ENCODE results near the gene SYT11. TPM values are rescaled to one million over a fixed set of nuclear protein-coding genes. Genes with fewer than 3 reads are reported as not detected.
"Not testable (repeated sequence)": the region's sequence is repeated elsewhere in the genome, so short reads cannot be mapped to it uniquely, and the experiment has no call there.

SYT11 gene
- total RNA-seq, 1 donor from 2014 or later, result 18.5 TPM

DNA sequence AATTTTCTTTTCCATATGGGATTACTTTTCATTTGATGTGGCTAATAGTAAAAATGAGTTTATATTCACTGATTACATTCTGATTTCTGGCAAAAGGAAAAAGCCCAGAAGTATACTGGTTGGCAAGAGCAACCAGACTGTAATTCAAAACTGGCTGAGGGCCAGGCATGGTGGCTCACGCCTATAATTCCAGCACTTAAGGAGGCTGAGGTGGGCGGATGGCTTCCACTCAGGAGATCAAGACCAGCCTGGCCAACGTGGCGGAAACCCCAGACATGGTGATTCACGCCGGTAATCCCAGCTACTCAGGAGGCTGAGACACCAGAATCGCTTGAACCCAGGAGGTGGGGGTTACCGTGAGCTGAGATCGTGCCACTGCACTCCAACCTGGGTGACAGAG is 14.5 kb downstream of the SYT11 start:
- H3K4me1 Mint-ChIP-seq, result no peaks in the 10 kb centered on the region
- intact Hi-C loops (cut with micrococcal nuclease), result no loop called here
- H3K36me3 Mint-ChIP-seq (ENCODE audit: low read depth), result peaks cover 10% of the 10 kb centered on the region
- H3K27me3 Mint-ChIP-seq, result no peaks in the 10 kb centered on the region
- no peak overlapping the region for H3K4me3 Mint-ChIP-seq
- no peak for DNase-seq
- H3K9me3 Mint-ChIP-seq, result no peaks in the 10 kb centered on the region
- no peak overlapping the region for H3K27ac Mint-ChIP-seq

DNA sequence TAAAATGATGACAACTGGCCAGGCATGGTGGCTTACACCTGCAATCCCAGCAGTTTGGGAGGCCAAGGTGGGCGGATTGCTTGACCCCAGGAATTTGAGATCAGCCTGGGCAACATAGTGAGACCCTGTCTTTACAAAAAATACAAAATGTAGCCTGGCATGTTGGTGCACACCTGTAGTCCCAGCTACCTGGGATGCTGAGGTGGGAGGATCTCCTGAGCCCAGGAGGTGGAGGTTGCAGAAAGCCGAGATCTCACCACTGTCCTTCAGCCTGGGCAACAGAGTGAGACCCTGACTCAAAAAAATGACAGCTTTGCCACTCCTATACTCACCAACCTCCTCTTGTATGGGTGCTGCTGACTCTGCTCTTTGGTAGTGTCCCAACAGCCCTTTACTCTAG is 18.6 kb downstream of the SYT11 start:
- no peak for DNase-seq
- intact Hi-C loops (cut with micrococcal nuclease), result no loop called here
- H3K27me3 Mint-ChIP-seq, result no peaks in the 10 kb centered on the region
- peaks cover 10% of the 10 kb centered on the region for H3K36me3 Mint-ChIP-seq (ENCODE audit: low read depth)
- H3K27ac Mint-ChIP-seq, result no peak overlapping the region
- H3K4me3 Mint-ChIP-seq, result no peak overlapping the region
- H3K4me1 Mint-ChIP-seq, result no peaks in the 10 kb centered on the region
- H3K9me3 Mint-ChIP-seq, result no peaks in the 10 kb centered on the region

DNA sequence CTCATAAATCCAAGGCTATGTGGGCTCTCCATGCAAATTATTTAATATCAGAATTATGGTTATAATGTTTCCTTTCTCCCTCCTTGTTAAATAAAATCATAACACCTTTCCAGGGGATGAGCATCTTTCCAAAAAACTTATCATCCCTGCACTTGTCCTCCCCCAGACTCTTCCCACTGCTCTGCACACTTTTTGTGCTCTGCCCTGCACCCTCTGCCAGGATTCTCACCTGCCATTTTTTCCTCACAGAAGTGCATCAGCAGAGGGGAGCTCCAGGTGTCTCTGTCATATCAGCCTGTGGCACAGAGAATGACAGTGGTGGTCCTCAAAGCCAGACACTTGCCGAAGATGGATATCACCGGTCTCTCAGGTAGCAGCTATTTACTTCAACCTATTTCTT is 20.9 kb downstream of the SYT11 start:
- no peak overlapping the region for H3K27ac Mint-ChIP-seq

DNA sequence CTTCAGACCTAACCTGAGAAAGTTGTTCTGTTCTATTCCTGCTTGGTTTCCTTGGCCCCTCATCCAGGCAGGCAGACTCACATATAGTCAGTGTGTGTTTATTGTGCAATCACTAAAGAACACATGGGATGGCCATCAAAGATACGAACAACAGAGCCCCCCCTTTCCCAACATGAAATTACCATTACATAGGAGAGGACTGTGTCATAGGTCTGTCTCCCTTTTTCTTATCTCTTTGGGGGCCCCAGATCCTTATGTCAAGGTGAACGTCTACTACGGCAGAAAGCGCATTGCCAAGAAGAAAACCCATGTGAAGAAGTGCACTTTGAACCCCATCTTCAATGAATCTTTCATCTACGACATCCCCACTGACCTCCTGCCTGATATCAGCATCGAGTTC is 21.6 kb downstream of the SYT11 start:
- Mint-ChIP-seq H3K9me3 (no peaks in the 10 kb centered on the region), H3K36me3 (ENCODE audit: low read depth) (peaks cover 14% of the 10 kb centered on the region), H3K27ac (no peak overlapping the region), H3K27me3 (no peaks in the 10 kb centered on the region), H3K4me3 (no peak overlapping the region), H3K4me1 (peaks cover 1% of the 10 kb centered on the region)
- no peak for DNase-seq
- intact Hi-C loops (cut with micrococcal nuclease), result no loop called here

More for the DNA sequence above, 20.9 kb downstream of the SYT11 start:
- Mint-ChIP-seq H3K9me3 (no peaks in the 10 kb centered on the region), H3K4me1 (peaks cover 1% of the 10 kb centered on the region), H3K36me3 (ENCODE audit: low read depth) (peaks cover 12% of the 10 kb centered on the region), H3K27me3 (no peaks in the 10 kb centered on the region), H3K4me3 (no peak overlapping the region)
- DNase-seq, result no peak
- intact Hi-C loops (cut with micrococcal nuclease), result no loop called here

DNA sequence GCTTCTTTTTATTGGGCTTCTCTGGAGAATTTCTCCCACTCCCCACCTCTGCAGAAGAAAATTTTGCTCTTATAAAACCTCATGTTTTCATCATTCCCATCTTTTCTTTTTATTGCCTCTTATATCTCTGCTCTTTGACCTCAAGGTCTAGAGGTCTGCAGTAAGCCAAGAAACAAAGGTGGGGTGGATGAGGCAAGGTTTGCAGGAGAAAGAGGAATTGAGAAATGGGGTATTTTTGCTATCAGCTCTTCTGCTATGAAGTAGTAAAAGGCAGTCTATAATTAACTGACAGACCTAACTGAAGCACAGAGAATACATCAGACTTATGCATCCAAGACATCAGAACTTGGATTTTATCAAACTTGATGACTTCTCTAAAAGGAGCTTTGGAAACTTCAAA is 22.9 kb downstream of the SYT11 start:
- peaks cover 11% of the 10 kb centered on the region for H3K36me3 Mint-ChIP-seq (ENCODE audit: low read depth)
- no peaks in the 10 kb centered on the region for H3K9me3 Mint-ChIP-seq
- no peaks in the 10 kb centered on the region for H3K27me3 Mint-ChIP-seq
- no peak for DNase-seq
- peaks cover 1% of the 10 kb centered on the region for H3K4me1 Mint-ChIP-seq
- no peak overlapping the region for H3K4me3 Mint-ChIP-seq
- no peak overlapping the region for H3K27ac Mint-ChIP-seq
- intact Hi-C loops (cut with micrococcal nuclease), result no loop called here

DNA sequence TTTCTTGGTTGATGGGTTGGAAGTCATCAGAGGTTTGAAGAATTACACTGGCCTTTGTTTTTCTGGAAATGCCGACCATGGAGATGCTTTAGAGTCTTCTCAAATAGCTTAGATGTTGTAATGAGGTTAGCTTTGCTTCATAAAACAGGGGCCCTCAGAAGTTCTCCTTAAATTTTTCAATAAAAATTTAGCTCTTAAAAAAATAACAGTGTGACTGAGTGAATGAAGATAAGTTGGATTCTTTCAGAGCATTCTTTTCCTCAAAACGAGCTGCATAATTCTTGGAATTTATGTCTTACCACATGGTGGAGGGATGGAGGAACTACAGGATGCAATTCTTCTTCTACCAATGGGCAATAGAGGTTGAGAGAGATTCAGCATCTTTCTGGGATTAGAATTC is 23.4 kb downstream of the SYT11 start:
- Mint-ChIP-seq H3K36me3 (ENCODE audit: low read depth) (peaks cover 11% of the 10 kb centered on the region), H3K4me3 (no peak overlapping the region), H3K27ac (no peak overlapping the region), H3K4me1 (peaks cover 1% of the 10 kb centered on the region), H3K9me3 (no peaks in the 10 kb centered on the region), H3K27me3 (no peaks in the 10 kb centered on the region)
- intact Hi-C loops (cut with micrococcal nuclease), result no loop called here
- no peak for DNase-seq

DNA sequence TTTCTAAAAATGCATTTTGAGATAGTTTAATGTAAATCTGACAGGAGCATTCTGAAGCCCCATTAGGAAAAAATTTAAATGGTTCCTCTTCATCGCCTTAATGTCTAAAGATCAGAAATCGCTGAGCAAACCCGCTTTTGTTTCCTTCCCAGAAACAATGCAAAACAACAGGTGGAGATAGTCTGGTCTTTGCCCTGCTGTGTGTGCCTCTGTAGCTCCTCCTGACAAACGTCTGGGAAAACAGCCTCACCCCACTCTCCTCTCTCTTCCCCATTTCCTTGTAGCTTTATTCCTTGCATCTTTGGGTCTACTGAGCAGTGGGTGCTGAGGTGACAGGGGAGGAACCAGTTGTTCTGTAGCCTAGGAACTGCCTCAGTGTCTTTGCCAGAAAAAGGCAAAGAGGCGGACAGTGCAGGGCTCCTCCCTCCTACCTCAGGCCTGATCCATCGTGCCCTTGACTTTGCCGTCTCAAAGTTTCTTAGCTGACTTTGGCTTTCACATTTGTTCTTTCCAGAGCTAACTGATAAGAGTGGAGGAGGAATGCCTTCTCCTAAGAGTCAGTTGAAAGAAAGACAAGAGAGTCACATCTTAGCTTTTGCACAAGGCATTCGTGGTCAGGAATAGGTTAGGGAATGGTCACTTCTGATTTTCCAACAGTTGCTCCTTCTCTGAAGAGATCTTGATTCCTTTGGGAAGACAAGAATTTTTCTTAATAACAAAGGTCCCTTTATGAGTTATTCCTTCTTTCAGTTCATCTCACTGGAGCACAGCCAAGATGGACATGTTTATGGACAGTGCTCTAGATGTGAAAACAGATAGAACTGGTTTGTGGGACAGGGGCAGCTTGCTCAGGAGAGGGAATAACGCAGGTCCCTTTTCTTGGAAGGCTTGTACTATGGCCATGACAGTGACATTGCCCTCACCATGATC is 24.9 kb downstream of the SYT11 start:
- no peaks in the 10 kb centered on the region for H3K27me3 Mint-ChIP-seq

DNA sequence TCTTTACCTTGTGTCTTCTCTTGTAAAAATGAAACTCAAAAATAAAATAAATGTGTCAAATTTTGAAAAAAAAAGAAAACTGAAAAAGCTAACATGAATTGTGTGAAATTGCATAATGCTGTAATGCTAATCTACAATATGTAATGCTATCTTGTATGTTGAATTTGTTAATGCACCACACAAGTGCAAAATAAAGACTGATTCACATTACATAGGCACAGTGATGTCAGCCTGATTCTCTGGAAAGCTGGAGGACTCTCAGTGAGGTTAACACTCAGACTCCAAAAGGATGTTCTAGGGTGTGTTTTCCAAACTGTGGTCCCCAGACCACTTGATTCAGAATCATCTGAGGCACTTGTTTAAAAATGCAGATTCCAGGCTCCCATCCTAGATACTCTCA is 25.6 kb downstream of the SYT11 start:
- Mint-ChIP-seq H3K27ac (no peak overlapping the region), H3K36me3 (ENCODE audit: low read depth) (peaks cover 9% of the 10 kb centered on the region), H3K9me3 (no peaks in the 10 kb centered on the region), H3K4me3 (no peak overlapping the region), H3K27me3 (no peaks in the 10 kb centered on the region), H3K4me1 (peaks cover 1% of the 10 kb centered on the region)
- intact Hi-C loops (cut with micrococcal nuclease), result no loop called here
- no peak for DNase-seq

More for the DNA sequence above, 24.9 kb downstream of the SYT11 start:
- intact Hi-C loops (cut with micrococcal nuclease), result no loop called here
- Mint-ChIP-seq H3K4me3 (no peak overlapping the region), H3K36me3 (ENCODE audit: low read depth) (peaks cover 9% of the 10 kb centered on the region), H3K9me3 (no peaks in the 10 kb centered on the region), H3K4me1 (peaks cover 1% of the 10 kb centered on the region), H3K27ac (no peak overlapping the region)
- no peak for DNase-seq

DNA sequence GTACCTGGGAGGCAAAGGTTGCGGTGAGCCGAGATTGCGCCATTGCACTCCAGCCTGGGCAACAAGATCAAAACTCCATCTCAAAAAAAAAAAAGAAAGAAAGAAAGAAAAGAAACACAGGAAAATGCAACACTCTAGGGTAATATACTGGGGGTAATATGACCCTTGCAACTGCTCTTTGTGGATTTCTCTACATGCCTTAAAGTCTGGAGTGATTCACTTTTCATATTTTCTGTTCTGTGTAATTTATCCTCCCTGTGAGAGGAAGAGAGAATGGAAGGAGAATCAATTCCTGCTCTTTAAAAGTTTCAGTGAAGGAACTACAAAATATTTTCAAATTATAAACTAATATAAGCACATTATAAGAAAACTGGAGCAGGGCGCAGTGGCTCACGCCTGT is 29.1 kb downstream of the SYT11 start:
- H3K4me1 Mint-ChIP-seq, result peaks cover 8% of the 10 kb centered on the region

DNA sequence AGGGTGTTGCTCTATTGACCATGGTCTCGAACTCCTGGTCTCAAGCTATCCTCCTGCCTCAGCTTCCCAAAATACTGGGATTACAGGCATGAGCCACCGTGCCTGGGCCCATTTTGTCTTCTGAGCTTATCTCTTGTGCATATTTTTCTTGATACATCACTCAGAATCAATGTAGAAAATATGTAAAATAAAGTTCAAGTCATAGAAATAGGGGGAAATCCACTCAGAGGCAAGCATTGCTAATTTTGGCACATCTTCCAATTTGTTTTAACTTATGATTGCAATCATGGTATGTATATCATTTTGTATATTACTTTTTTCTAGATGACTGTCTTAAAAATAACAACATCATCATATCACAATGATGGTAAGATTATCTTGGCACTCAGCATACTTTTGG is 30.2 kb downstream of the SYT11 start:
- Mint-ChIP-seq H3K4me3 (no peak overlapping the region), H3K4me1 (peaks cover 12% of the 10 kb centered on the region), H3K9me3 (no peaks in the 10 kb centered on the region), H3K36me3 (ENCODE audit: low read depth) (peaks cover 2% of the 10 kb centered on the region), H3K27me3 (no peaks in the 10 kb centered on the region), H3K27ac (no peak overlapping the region)
- no peak for DNase-seq
- intact Hi-C loops (cut with micrococcal nuclease), result no loop called here

More for the DNA sequence above, 29.1 kb downstream of the SYT11 start:
- intact Hi-C loops (cut with micrococcal nuclease), result no loop called here
- Mint-ChIP-seq H3K27me3 (no peaks in the 10 kb centered on the region), H3K4me3 (no peak overlapping the region), H3K36me3 (ENCODE audit: low read depth) (peaks cover 5% of the 10 kb centered on the region), H3K9me3 (no peaks in the 10 kb centered on the region), H3K27ac (no peak overlapping the region)
- DNase-seq, result no peak

DNA sequence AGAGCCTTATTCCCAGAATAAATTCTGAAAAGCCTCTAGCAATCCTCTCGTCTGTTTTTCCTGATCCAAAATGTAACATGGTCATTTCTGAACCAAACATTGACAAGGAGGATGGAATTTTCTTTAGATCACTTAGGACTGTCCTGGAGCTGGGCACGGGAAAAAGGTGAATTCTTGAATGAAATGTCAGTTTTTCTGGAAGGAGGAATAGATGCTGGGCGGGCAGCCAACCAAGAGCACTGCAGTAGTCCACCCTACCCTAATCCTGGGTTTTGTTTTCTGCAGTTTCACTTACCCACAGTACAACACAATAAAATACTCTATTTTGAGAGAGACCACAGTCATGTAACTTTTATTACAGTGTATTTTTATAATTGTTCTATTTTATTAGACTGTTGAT is 30.9 kb downstream of the SYT11 start:
- H3K9me3 Mint-ChIP-seq, result no peaks in the 10 kb centered on the region
- H3K27ac Mint-ChIP-seq, result no peak overlapping the region
- H3K27me3 Mint-ChIP-seq, result no peaks in the 10 kb centered on the region
- H3K4me3 Mint-ChIP-seq, result no peak overlapping the region
- intact Hi-C loops (cut with micrococcal nuclease), result no loop called here
- peaks cover 1% of the 10 kb centered on the region for H3K36me3 Mint-ChIP-seq (ENCODE audit: low read depth)
- peaks cover 12% of the 10 kb centered on the region for H3K4me1 Mint-ChIP-seq
- no peak for DNase-seq

DNA sequence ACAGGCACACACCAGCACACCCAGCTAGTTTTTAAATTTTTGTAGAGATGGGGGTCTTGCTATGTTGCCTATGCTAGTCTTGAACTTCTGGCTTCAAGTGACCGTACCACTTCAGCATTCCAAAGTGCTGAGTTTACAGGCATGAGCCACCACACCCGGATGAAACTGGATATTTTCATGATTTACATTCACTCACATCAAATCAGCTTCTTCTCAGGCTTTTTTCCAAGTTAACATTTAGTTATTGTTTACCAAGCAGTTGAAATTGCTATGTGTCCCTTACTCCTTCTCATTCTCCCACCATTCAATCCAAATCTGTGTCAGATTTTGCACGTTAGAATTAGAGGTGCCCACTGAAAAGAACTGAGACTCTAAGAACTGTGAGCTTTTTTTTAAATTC is 33.4 kb downstream of the SYT11 start:
- peaks cover 12% of the 10 kb centered on the region for H3K4me1 Mint-ChIP-seq
- H3K27ac Mint-ChIP-seq, result peak overlapping the region; percentile 51
- intact Hi-C loops (cut with micrococcal nuclease), result no loop called here
- H3K36me3 Mint-ChIP-seq (ENCODE audit: low read depth), result peaks cover 10% of the 10 kb centered on the region
- H3K4me3 Mint-ChIP-seq, result no peak overlapping the region
- H3K27me3 Mint-ChIP-seq, result no peaks in the 10 kb centered on the region
- no peaks in the 10 kb centered on the region for H3K9me3 Mint-ChIP-seq
- no peak for DNase-seq

DNA sequence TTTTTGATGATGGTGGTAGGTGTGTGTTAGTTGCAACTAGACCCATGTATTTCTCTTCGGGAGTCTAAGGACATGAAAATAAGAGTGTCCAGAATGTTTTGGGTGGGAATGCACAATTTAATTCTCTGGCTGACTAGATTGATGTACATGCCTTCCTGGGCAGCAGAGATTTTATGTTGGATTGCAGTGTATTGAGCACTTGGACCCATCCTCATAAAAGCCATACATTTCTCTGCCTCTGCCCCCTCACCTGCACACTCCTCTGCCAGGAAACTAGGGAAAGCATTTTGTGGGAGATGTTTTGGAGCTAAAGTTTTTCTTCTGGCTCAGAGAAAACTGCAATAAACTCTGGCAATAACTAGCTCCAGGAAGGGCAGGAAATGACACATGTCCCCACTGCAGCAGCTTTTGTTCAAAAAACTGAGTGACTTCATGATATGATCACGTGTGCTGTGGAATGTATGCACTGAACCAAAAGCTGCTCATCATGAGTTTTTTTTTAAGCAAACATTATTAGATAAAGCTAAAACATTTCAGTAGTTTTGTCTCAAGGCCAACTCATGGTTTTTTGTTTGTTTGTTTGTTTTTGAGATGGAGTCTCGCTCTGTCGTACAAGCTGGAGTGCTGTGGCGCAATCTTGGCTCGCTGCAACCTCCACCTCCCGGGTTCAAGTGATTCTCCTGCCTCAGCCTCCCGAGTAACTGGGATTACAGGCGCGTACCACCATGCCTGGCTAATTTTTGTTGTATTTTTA is 34.2 kb downstream of the SYT11 start:
- peaks cover 12% of the 10 kb centered on the region for H3K36me3 Mint-ChIP-seq (ENCODE audit: low read depth)
- peaks cover 14% of the 10 kb centered on the region for H3K4me1 Mint-ChIP-seq
- H3K9me3 Mint-ChIP-seq, result no peaks in the 10 kb centered on the region
- intact Hi-C loops (cut with micrococcal nuclease), result no loop called here
- peak; percentile 80 for DNase-seq
- H3K27ac Mint-ChIP-seq, result peak overlapping the region; percentile 51
- H3K27me3 Mint-ChIP-seq, result no peaks in the 10 kb centered on the region
- H3K4me3 Mint-ChIP-seq, result peak overlapping the region; percentile 42

DNA sequence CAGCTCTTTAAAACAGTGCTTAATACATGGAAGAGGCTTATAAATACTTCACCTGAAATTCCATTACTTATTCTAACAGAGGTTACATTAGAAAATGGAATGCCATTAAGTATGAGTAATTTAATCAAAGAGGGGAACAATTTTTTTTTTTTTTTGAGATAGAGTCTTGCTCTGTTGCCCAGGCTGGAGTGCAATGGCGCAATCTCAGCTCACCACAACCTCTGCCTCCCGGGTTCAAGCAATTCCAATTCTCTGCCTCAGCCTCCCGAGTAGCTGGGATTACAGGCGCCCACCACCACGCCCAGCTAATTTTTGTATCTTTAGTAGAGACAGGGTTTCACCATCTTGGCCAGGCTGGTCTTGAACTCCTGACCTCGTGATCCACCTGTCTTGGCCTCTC is 36.2 kb downstream of the SYT11 start:
- H3K4me3 Mint-ChIP-seq; H3K9me3 Mint-ChIP-seq; DNase-seq; intact Hi-C loops (cut with micrococcal nuclease); H3K27ac Mint-ChIP-seq; H3K27me3 Mint-ChIP-seq: not testable (repeated sequence)
- Mint-ChIP-seq H3K4me1 (peaks cover 14% of the 10 kb centered on the region), H3K36me3 (ENCODE audit: low read depth) (peaks cover 31% of the 10 kb centered on the region)
